ENCODE data around the gene NCK2. TPM values are rescaled to one million over a fixed set of nuclear protein-coding genes. Genes with fewer than 3 reads are reported as not detected.

Gene NCK2
- total RNA-seq, 1 experiment from 2014 or later, result 26.7 TPM

- no peak for TF ChIP-seq REST (IDR thresholded peaks at IDR 0.05; ENCODE audit: low read depth)
Measured at GRCh38 chr2:105875241-105875640, 130.5 kb downstream of the NCK2 start (continued).

GRCh38 chr2:105876191-105876590 is 131.5 kb downstream of the NCK2 start:
- DNase-seq (ENCODE audit: low read depth, low spot score) (no peak), ATAC-seq (no peak)
- Histone ChIP-seq H3K4me3 (replicated peaks in 1 of 2; ENCODE audit: low read depth in 1 of 2, low read length in 2 of 2) (no peak overlapping the region), H4K20me1 (ENCODE audit: insufficient read depth) (no peaks in the 10 kb centered on the region), H3K27ac (ENCODE audit: low read depth, low read length) (no peak overlapping the region), H3K9me3 (ENCODE audit: control insufficient read depth in 1 of 2, insufficient read depth in 1 of 2, low read depth in 1 of 2, low read length in 2 of 2) (no peaks in the 10 kb centered on the region), H3K36me3 (ENCODE audit: control insufficient read depth in 1 of 2, insufficient read depth in 2 of 2, low read length in 2 of 2) (no peaks in the 10 kb centered on the region), H3K4me1 (ENCODE audit: control insufficient read depth in 1 of 2, insufficient read depth in 2 of 2, low read length in 2 of 2) (peaks cover 0 to 10% of the 10 kb centered on the region in 2 experiments; a peak in 2 of 4 replicates), H3K4me2 (ENCODE audit: low read length) (no peak overlapping the region), H3K79me2 (ENCODE audit: insufficient read depth, low read length) (no peaks in the 10 kb centered on the region), H2AFZ (ENCODE audit: low read depth, low read length, poor library complexity, severe bottlenecking) (no peak overlapping the region), H3K9ac (ENCODE audit: low read length) (no peak overlapping the region), H3K9me2 (ENCODE audit: insufficient read depth) (no peaks in the 10 kb centered on the region), H3K27me3 (ENCODE audit: insufficient read depth, low read length) (no peaks in the 10 kb centered on the region)
- intact Hi-C loops (cut with micrococcal nuclease), result no loop called here
- TF ChIP-seq SRF (IDR thresholded peaks at IDR 0.05; ENCODE audit: low read depth) (no peak), EZH2 (IDR thresholded peaks at IDR 0.05) (no peak), POLR2AphosphoS5 (IDR thresholded peaks at IDR 0.05; ENCODE audit: low read depth, low read length) (no peak)
- CTCF ChIA-PET, result no interaction called here
- no TSS peak for BruUV-seq (replicated peaks)
- RAD21 ChIA-PET (ENCODE audit: low non-redundant PET in 1 of 2, low total read pairs in 2 of 2, uncharacterized antibody in 2 of 2, unreplicated experiment in 2 of 2), result no interaction called here
- POLR2A ChIA-PET, result no interaction called here

GRCh38 chr2:105877945-105878344 is 133.2 kb downstream of the NCK2 start:
- Histone ChIP-seq H3K9me3 (ENCODE audit: control insufficient read depth in 1 of 2, insufficient read depth in 1 of 2, low read depth in 1 of 2, low read length in 2 of 2) (no peaks in the 10 kb centered on the region), H3K27ac (ENCODE audit: low read depth, low read length) (no peak overlapping the region), H3K79me2 (ENCODE audit: insufficient read depth, low read length) (no peaks in the 10 kb centered on the region), H3K9me2 (ENCODE audit: insufficient read depth) (no peaks in the 10 kb centered on the region), H3K36me3 (ENCODE audit: control insufficient read depth in 1 of 2, insufficient read depth in 2 of 2, low read length in 2 of 2) (no peaks in the 10 kb centered on the region), H3K27me3 (ENCODE audit: insufficient read depth, low read length) (no peaks in the 10 kb centered on the region), H3K4me1 (ENCODE audit: control insufficient read depth in 1 of 2, insufficient read depth in 2 of 2, low read length in 2 of 2) (peaks cover 0 to 10% of the 10 kb centered on the region in 2 experiments; a peak in 2 of 4 replicates), H3K4me2 (ENCODE audit: low read length) (no peak overlapping the region), H3K4me3 (replicated peaks in 1 of 2; ENCODE audit: low read depth in 1 of 2, low read length in 2 of 2) (no peak overlapping the region), H3K9ac (ENCODE audit: low read length) (no peak overlapping the region), H2AFZ (ENCODE audit: low read depth, low read length, poor library complexity, severe bottlenecking) (no peak overlapping the region), H4K20me1 (ENCODE audit: insufficient read depth) (no peaks in the 10 kb centered on the region)
- RAD21 ChIA-PET (ENCODE audit: low non-redundant PET in 1 of 2, low total read pairs in 2 of 2, uncharacterized antibody in 2 of 2, unreplicated experiment in 2 of 2), result no interaction called here
- no peak for TF ChIP-seq RAD21 (IDR thresholded peaks at IDR 0.05; ENCODE audit: low read depth)
- intact Hi-C loops (cut with micrococcal nuclease), result no loop called here
- BruUV-seq (replicated peaks), result no TSS peak
- DNase-seq (ENCODE audit: low read depth, low spot score) (no peak), ATAC-seq (no peak)
- POLR2A ChIA-PET, result no interaction called here
- CTCF ChIA-PET, result no interaction called here
